KBM-7 (cell line): Measurements from ENCODE around the gene BUB3.
"Not testable (repeated sequence)": the region's sequence is repeated elsewhere in the genome, so short reads cannot be mapped to it uniquely, and the experiment has no call there.

Experiments used
- DNase-seq: peaks from one replicate; pipeline ENCODE4 v3.0.0-alpha.2; 2015
- in situ Hi-C: fragments of 300-500 bp; cut with MboI; formaldehyde crosslinking; loops from 2 replicates; pipeline ENCODE4 v1.14.3; 2020; ENCODE audit warnings: low sequenced_read_pairs, low pct_unique_long_range_greater_than_20kb, mixed read lengths

Gene BUB3

DNA sequence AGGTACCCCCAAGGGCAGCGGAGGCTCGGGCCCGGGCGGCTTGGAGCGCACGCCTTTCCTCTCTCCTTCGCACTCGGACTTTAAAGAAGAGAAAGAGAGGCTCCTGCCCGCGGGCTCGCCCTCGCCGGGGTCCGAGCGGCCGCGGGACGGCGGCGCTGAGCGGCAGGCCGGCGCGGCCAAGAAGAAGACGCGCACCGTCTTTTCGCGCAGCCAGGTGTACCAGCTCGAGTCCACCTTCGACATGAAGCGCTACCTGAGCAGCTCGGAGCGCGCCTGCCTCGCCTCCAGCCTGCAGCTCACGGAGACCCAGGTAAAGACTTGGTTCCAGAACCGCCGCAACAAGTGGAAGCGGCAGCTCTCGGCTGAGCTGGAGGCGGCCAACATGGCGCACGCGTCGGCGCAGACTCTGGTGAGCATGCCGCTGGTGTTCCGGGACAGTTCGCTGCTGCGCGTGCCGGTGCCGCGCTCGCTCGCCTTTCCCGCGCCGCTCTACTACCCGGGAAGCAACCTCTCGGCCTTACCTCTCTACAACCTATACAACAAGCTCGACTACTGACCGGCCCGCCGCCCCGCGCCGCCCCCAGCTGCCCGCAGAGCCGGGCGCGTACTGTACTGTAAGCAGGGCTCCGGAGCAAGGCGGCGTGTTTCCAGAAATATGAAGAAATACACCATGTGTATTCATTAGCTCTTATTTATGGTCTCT is 4.5 kb upstream of the BUB3 start:
- DNase-seq: no peak
- in situ Hi-C loops: loop anchor here (25.0 kb wide), 1 partner anchor 413 kb away; no protein-coding TSS in a partner anchor

GRCh38 chr10:123150271-123150985 is 3.8 kb upstream of the BUB3 start:
- in situ Hi-C loops: no loop called here
- DNase-seq: no peak

- no peak for DNase-seq
- in situ Hi-C loops: no loop called here
Measured at GRCh38 chr10:123150986-123151736, 3.0 kb upstream of the BUB3 start.

- in situ Hi-C loops: no loop called here
- no peak for DNase-seq
Measured at GRCh38 chr10:123151737-123152135, 2.5 kb upstream of the BUB3 start.

DNA sequence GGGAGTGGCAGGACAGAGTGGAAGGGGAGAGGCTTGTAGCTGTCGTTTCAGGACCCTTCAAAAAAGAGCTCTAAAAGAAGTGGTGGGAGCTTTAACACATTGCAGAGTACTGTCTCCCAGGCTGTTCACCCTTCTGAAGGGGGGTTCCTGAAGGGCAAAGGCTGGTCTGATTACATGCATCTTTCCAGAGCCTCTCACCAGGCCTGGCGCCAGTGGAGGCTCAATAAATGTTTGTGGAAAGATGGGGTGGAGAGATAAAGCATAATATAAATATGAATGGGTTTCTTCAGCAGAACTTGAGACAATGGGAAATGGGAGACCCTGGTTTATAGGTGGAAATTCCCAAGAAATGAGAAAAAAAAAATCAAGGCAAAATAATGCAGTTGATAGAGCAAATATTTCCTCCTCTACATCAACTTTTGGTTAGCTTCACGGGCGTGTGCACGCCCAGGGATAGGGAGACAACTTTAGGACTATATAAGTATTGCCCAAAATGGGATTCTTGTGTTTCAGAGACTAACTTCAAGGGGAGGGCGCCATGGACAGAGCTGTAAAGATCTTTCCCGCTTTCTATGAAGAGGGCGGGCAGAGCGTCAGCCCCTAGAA is 613 bp upstream of the BUB3 start:
- no peak for DNase-seq
- in situ Hi-C loops: no loop called here

- in situ Hi-C loops: no loop called here
- DNase-seq: peak; percentile 69
Measured at GRCh38 chr10:123154711-123155505, 706 bp downstream of the BUB3 start.

- in situ Hi-C loops: no loop called here
Measured at GRCh38 chr10:123156078-123156477, 1.9 kb downstream of the BUB3 start.

GRCh38 chr10:123157210-123157609 is 3.0 kb downstream of the BUB3 start:
- in situ Hi-C loops: no loop called here

More at GRCh38 chr10:123156078-123156477, 1.9 kb downstream of the BUB3 start:
- no peak for DNase-seq

GRCh38 chr10:123158682-123159081 is 4.5 kb downstream of the BUB3 start:
- no peak for DNase-seq
- in situ Hi-C loops: no loop called here

More at GRCh38 chr10:123157210-123157609, 3.0 kb downstream of the BUB3 start:
- no peak for DNase-seq

GRCh38 chr10:123160311-123160980 is 6.2 kb downstream of the BUB3 start:
- in situ Hi-C loops: no loop called here
- DNase-seq: peak; percentile 14

- no peak for DNase-seq
- in situ Hi-C loops: no loop called here
Measured at GRCh38 chr10:123164319-123164718, 10.1 kb downstream of the BUB3 start.

GRCh38 chr10:123165445-123166072 is 11.4 kb downstream of the BUB3 start:
- DNase-seq: peak; percentile 28
- in situ Hi-C loops: no loop called here

GRCh38 chr10:123166618-123167017 is 12.4 kb downstream of the BUB3 start:
- DNase-seq: no peak
- in situ Hi-C loops: no loop called here

GRCh38 chr10:123170961-123171360 is 16.8 kb downstream of the BUB3 start:
- in situ Hi-C loops: no loop called here
- DNase-seq: no peak

- in situ Hi-C loops, DNase-seq: not testable (repeated sequence)
Measured at GRCh38 chr10:123171616-123172015, 17.4 kb downstream of the BUB3 start.

DNA sequence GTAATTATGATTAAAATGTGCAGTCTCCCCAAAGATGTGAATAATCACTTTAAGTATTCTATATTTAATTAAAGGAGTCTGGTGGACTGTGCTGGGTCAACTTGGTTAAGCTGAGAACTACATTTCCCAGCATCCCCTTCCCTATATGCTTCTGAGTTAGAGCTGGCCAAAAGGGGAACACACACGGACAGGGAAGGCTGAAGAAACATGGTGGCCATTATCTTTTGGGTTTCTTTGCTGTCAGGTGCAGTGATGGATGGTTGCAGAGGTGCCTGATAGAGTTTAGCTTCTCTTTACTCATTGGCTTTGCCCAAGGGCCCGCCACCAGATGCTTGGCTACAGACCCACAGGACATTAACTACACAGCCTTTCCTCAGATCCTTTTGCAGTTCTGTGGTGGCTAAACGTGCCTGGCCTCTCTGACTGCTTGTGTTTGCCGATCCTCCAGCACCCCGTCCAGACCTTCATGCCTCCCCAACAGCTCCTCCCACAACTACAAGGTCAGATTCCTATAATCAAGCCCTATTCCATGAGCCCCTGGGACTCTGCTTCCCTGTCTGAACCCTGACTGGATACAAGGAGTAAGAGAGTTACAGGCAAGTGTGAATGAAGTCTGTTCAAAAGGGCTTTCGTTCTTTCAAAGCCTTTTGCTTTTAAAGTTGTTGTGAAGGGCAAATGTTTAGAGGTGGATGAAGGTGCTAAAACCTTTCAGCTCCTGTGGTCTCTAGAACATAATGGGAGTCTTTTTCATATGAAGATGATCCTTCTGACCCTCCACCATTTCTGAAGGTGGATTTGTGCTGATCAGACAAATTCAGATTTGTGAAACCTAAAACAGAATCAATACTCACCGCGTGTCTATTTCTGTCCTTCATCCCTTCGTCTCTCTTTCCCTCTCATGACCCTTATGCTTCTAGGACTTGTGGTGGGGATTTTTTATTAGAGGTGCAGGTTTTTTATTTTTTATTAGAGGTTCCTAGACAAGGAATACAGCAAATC is 21.5 kb downstream of the BUB3 start:
- no peak for DNase-seq
- in situ Hi-C loops: no loop called here

GRCh38 chr10:123178390-123178789 is 24.2 kb downstream of the BUB3 start:
- in situ Hi-C loops, DNase-seq: not testable (repeated sequence)
